ENCODE results near the gene VAV3.

VAV3 gene

GRCh38 chr1:107674486-107674885 is 290.5 kb downstream of the VAV3 start:
- no peaks in the 10 kb centered on the region for H3K27me3 Mint-ChIP-seq (ENCODE audit: low read depth)
- TF ChIP-seq, protein P1, sequence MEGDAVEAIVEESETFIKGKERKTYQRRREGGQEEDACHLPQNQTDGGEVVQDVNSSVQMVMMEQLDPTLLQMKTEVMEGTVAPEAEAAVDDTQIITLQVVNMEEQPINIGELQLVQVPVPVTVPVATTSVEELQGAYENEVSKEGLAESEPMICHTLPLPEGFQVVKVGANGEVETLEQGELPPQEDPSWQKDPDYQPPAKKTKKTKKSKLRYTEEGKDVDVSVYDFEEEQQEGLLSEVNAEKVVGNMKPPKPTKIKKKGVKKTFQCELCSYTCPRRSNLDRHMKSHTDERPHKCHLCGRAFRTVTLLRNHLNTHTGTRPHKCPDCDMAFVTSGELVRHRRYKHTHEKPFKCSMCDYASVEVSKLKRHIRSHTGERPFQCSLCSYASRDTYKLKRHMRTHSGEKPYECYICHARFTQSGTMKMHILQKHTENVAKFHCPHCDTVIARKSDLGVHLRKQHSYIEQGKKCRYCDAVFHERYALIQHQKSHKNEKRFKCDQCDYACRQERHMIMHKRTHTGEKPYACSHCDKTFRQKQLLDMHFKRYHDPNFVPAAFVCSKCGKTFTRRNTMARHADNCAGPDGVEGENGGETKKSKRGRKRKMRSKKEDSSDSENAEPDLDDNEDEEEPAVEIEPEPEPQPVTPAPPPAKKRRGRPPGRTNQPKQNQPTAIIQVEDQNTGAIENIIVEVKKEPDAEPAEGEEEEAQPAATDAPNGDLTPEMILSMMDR (IDR thresholded peaks at IDR 0.05; ENCODE audit: unreplicated experiment in 3 of 3): no peak
- no peak overlapping the region for H3K4me3 Mint-ChIP-seq
- peaks cover 18% of the 10 kb centered on the region for H3K36me3 Mint-ChIP-seq (ENCODE audit: low read depth)
- H3K9me3 Mint-ChIP-seq: peaks cover 2% of the 10 kb centered on the region
- H3K4me1 Mint-ChIP-seq: no peaks in the 10 kb centered on the region
- H3K27ac Mint-ChIP-seq: no peak overlapping the region

DNA sequence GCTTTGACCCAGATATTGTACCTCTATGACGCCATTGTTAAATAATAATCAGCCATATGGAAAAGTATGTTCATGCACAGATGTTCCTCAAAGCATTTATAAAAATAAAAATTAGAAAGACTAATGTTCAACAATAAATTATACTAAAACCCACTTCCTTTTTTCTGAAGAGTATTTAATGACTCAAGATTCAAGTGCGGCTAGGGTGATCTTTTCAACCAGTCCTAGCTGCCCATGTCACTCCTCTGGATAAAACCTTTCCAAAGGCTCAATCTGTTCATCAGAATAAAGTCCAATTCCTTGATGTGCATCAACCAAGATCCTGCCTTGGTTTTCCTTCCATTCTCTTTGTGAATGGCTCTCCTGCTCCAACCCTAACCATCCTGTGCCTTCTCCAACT is 292.0 kb downstream of the VAV3 start:
- Mint-ChIP-seq H3K4me1 (peaks cover 6% of the 10 kb centered on the region), H3K4me3 (no peak overlapping the region), H3K27me3 (ENCODE audit: low read depth) (no peaks in the 10 kb centered on the region), H3K27ac (no peak overlapping the region), H3K9me3 (peaks cover 2% of the 10 kb centered on the region), H3K36me3 (ENCODE audit: low read depth) (peaks cover 18% of the 10 kb centered on the region)
- TF ChIP-seq, protein P1 (IDR thresholded peaks at IDR 0.05; ENCODE audit: unreplicated experiment in 3 of 3): no peak

DNA sequence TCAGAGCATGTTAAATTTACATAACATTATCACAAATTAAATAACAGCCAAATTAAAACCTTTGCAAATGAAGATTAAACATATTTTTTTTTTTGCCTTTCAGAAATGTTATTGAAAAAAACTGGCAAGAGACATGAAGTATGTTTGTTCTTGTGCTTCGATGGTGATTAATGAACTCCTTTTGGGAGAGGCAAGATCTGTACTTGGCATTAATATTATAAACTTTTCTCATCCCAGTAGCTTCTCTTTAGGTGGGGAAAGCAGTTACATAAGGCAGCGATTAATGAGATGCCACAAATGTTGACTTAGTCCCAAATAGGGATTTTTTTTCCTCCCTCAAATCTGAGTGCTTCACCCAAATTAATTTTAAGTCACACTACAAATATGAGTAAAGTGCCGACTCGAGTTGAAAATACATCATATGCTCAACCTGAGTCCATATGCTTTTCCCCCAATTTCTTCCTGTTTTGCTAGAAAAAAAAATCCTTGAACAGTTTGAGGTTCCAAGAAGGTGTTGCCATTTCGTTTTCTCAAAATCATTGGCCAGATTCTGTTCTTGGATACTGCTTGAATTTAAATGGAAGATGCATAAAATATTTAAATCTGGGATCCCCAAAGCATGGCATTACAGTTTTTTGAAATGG is 294.5 kb downstream of the VAV3 start:
- no peaks in the 10 kb centered on the region for H3K27me3 Mint-ChIP-seq (ENCODE audit: low read depth)
- peak overlapping the region; percentile 22 to 67 (median 27) for H3K27ac Mint-ChIP-seq
- H3K4me1 Mint-ChIP-seq: peaks cover 10% of the 10 kb centered on the region
- H3K36me3 Mint-ChIP-seq (ENCODE audit: low read depth): peaks cover 7% of the 10 kb centered on the region
- TF ChIP-seq, protein P1 (IDR thresholded peaks at IDR 0.05; ENCODE audit: unreplicated experiment in 3 of 3): no peak
- peaks cover 2% of the 10 kb centered on the region for H3K9me3 Mint-ChIP-seq
- no peak overlapping the region for H3K4me3 Mint-ChIP-seq

DNA sequence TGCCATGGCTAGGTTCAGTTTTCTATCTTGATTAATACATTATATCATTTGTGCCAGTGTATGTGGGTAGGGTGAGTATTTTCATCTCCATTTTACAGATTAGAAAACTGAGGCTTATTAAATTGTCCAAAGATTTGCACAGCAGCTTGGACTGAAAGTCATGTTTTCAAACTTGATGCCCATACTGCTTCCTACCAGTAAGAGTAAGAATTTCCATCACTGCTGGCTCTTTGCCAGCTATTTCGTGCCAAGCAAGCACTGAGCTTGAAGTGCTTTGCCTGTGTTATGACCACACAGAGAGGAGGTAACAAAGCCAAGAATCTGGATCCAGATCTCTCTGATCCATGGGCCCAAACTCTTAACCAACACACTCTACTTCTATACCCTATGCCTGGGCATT is 295.0 kb downstream of the VAV3 start:
- Mint-ChIP-seq H3K36me3 (ENCODE audit: low read depth) (peaks cover 5% of the 10 kb centered on the region), H3K27me3 (ENCODE audit: low read depth) (no peaks in the 10 kb centered on the region), H3K4me1 (peaks cover 12% of the 10 kb centered on the region), H3K27ac (peak overlapping the region in 2 of 3 experiments; percentile 22 to 67), H3K4me3 (no peak overlapping the region), H3K9me3 (no peaks in the 10 kb centered on the region)
- TF ChIP-seq, protein P1 (IDR thresholded peaks at IDR 0.05; ENCODE audit: unreplicated experiment in 3 of 3): no peak

- TF ChIP-seq, protein P1 (IDR thresholded peaks at IDR 0.05; ENCODE audit: unreplicated experiment in 3 of 3): no peak
- H3K4me1 Mint-ChIP-seq: peaks cover 18% of the 10 kb centered on the region
- no peak overlapping the region for H3K4me3 Mint-ChIP-seq
- H3K27ac Mint-ChIP-seq: peak overlapping the region; percentile 15 to 78 (median 33)
- no peaks in the 10 kb centered on the region for H3K9me3 Mint-ChIP-seq
- H3K36me3 Mint-ChIP-seq (ENCODE audit: low read depth): peaks cover 5% of the 10 kb centered on the region
- H3K27me3 Mint-ChIP-seq (ENCODE audit: low read depth): no peaks in the 10 kb centered on the region
Measured at GRCh38 chr1:107668762-107669161, 296.2 kb downstream of the VAV3 start.

GRCh38 chr1:107666493-107666892 is 298.5 kb downstream of the VAV3 start:
- TF ChIP-seq, protein P1 (IDR thresholded peaks at IDR 0.05; ENCODE audit: unreplicated experiment in 3 of 3): no peak
- no peak overlapping the region for H3K4me3 Mint-ChIP-seq
- H3K9me3 Mint-ChIP-seq: no peaks in the 10 kb centered on the region

More at GRCh38 chr1:107666493-107666892, 298.5 kb downstream of the VAV3 start:
- peaks cover 18% of the 10 kb centered on the region for H3K4me1 Mint-ChIP-seq
- H3K27ac Mint-ChIP-seq: peak overlapping the region; percentile 40 to 87 (median 56)
- H3K36me3 Mint-ChIP-seq (ENCODE audit: low read depth): no peaks in the 10 kb centered on the region
- no peaks in the 10 kb centered on the region for H3K27me3 Mint-ChIP-seq (ENCODE audit: low read depth)

Measured in nephron (organoid).